MG63 (cell line): Measurements from ENCODE around the gene ASS1. TPM values are rescaled to one million over a fixed set of nuclear protein-coding genes. Genes with fewer than 3 reads are reported as not detected.

Source experiments
- DNase-seq: peaks from one replicate; pipeline ENCODE4 v3.0.0-alpha.2; 2020
- H3K27me3 ChIP-seq: fragments of 250-450 bp; sonication (Bioruptor Pico); 2 replicates; pipeline ENCODE4 v1.5.1; 2020; ENCODE audit warnings: mild to moderate bottlenecking, moderate library complexity
- H3K36me3 ChIP-seq: fragments of 250-450 bp; sonication (Bioruptor Pico); 2 replicates; pipeline ENCODE4 v1.5.1; 2020; ENCODE audit warnings: mild to moderate bottlenecking, moderate library complexity
- H3K4me3 ChIP-seq: fragments of 250-450 bp; sonication (Bioruptor Pico); 2 replicates; pipeline ENCODE4 v1.5.1; 2020; ENCODE audit warnings: mild to moderate bottlenecking, moderate library complexity
- H3K9me3 ChIP-seq: fragments of 250-450 bp; sonication (Bioruptor Pico); 2 replicates; pipeline ENCODE4 v1.5.1; 2020; ENCODE audit warnings: mild to moderate bottlenecking, moderate library complexity
- total RNA-seq: library from RNA; depleted of rRNA; stranded (reverse); fragments of >200 nt; shearing (Covaris generic); gene quantifications from 2 replicates; pipeline ENCODE4 v1.2.3, GENCODE V29; 2014; ENCODE audit warnings: low replicate concordance; rRNA removed

ASS1 gene
- total RNA-seq, 1 experiment from 2014 or later: 752 TPM

GRCh38 chr9:130542457-130543228 is 97.9 kb downstream of the ASS1 start:
- peak; percentile 54 for DNase-seq
- H3K4me3 ChIP-seq: no peak overlapping the region
- no peaks in the 10 kb centered on the region for H3K27me3 ChIP-seq

GRCh38 chr9:130543368-130543767 is 98.6 kb downstream of the ASS1 start:
- H3K4me3 ChIP-seq: no peak overlapping the region
- H3K27me3 ChIP-seq: no peaks in the 10 kb centered on the region
- H3K9me3 ChIP-seq: no peaks in the 10 kb centered on the region
- DNase-seq: no peak
- H3K36me3 ChIP-seq: no peaks in the 10 kb centered on the region

More at GRCh38 chr9:130542457-130543228, 97.9 kb downstream of the ASS1 start:
- no peaks in the 10 kb centered on the region for H3K36me3 ChIP-seq
- H3K9me3 ChIP-seq: no peaks in the 10 kb centered on the region

- Histone ChIP-seq H3K27me3 (no peaks in the 10 kb centered on the region), H3K36me3 (no peaks in the 10 kb centered on the region), H3K9me3 (no peaks in the 10 kb centered on the region), H3K4me3 (no peak overlapping the region)
- no peak for DNase-seq
Observed at GRCh38 chr9:130543859-130544258, 99.1 kb downstream of the ASS1 start.

GRCh38 chr9:130544364-130544763 is 99.6 kb downstream of the ASS1 start:
- Histone ChIP-seq H3K9me3 (no peaks in the 10 kb centered on the region), H3K4me3 (no peak overlapping the region), H3K36me3 (no peaks in the 10 kb centered on the region), H3K27me3 (no peaks in the 10 kb centered on the region)
- no peak for DNase-seq

GRCh38 chr9:130548103-130548502 is 103.3 kb downstream of the ASS1 start:
- Histone ChIP-seq H3K27me3 (no peaks in the 10 kb centered on the region), H3K9me3 (no peaks in the 10 kb centered on the region), H3K4me3 (no peak overlapping the region), H3K36me3 (no peaks in the 10 kb centered on the region)
- DNase-seq: no peak

GRCh38 chr9:130549093-130549735 is 104.5 kb downstream of the ASS1 start:
- H3K9me3 ChIP-seq: no peaks in the 10 kb centered on the region
- no peaks in the 10 kb centered on the region for H3K27me3 ChIP-seq
- no peaks in the 10 kb centered on the region for H3K36me3 ChIP-seq
- no peak overlapping the region for H3K4me3 ChIP-seq
- no peak for DNase-seq

Other genes with a start within 250 kb of the ASS1 start
- gene HMCN2, start 179.2 kb upstream of the ASS1 start, total RNA-seq: 0.20 TPM in 1 of 2 replicates, not detected in the other
- gene FUBP3, start 134.6 kb downstream of the ASS1 start, total RNA-seq: 30.3 and 35.8 TPM in 2 replicates
- gene PRDM12, start 219.6 kb downstream of the ASS1 start, total RNA-seq: not detected in 2 replicates
- 31.4 and 46.4 TPM in 2 replicates for gene EXOSC2, start 248.8 kb downstream of the ASS1 start, total RNA-seq